Vagina (tissue), 2 donors: ENCODE measurements around the gene SH3GLB2.

ENCODE experiments used
- CTCF ChIP-seq, 3 experiments: fragments of 450-650 bp in 2 of 3; fragments of 200-600 bp in 1 of 3; sonication (generic) in 1 of 3; IDR thresholded peaks; one replicate each; pipeline ENCODE4 v1.5.1; 2017 to 2019; ENCODE audit warnings: antibody characterized with exemption in 3 of 3, mild to moderate bottlenecking in 2 of 3, moderate library complexity in 2 of 3
- POLR2A ChIP-seq, 2 donors: fragments of 450-650 bp; IDR thresholded peaks; one replicate each; pipeline ENCODE4 v1.6.1; 2017; ENCODE audit warnings: antibody characterized with exemption in 2 of 2, mild to moderate bottlenecking in 2 of 2, moderate library complexity in 2 of 2

GRCh38 chr9:129032541-129033159, 4.5 kb upstream of the SH3GLB2 start:
- TF ChIP-seq CTCF (IDR thresholded peaks at IDR 0.05) (no peak), POLR2A (IDR thresholded peaks at IDR 0.05) (no peak)
